ENCODE data around the gene PEX3. TPM values are rescaled to one million over a fixed set of nuclear protein-coding genes. Genes with fewer than 3 reads are reported as not detected.

Gene PEX3
- total and polyA plus RNA-seq, 2 of the 4 experiments (the other 2 are of a cell fraction) = 13.3 to 13.7 TPM

GRCh38 chr6:143505537-143505936 lies 54.9 kb downstream of the PEX3 start:
- H3K79me1 ChIP-seq (ENCODE audit: low read depth in 1 of 2, low read length in 2 of 2) = peaks cover 24 to 46% of the 10 kb centered on the region in 2 experiments
- no peak overlapping the region for H2AFZ ChIP-seq (replicated peaks; ENCODE audit: low read length, poor library complexity)
- H3K4me3 ChIP-seq (ENCODE audit: insufficient read depth, low read depth, low read length) = no peak overlapping the region
- no peak overlapping the region for H3K18ac ChIP-seq (ENCODE audit: low read depth, low read length)
- intact Hi-C loops (cut with micrococcal nuclease) = no loop called here
- no peak overlapping the region for H2AK5ac ChIP-seq (ENCODE audit: low read depth, low read length)
- ChIA-PET POLR2A (ENCODE audit: unreplicated experiment) (no interaction called here), CTCF (interaction anchor here (0.6 kb wide), 2 partner anchors 159 to 495 kb away, joined by 3 to 5 read pairs; no protein-coding TSS in a partner anchor)
- no peak overlapping the region for H4K5ac ChIP-seq (ENCODE audit: low read depth, low read length)
- no peak for TF ChIP-seq MAZ (IDR thresholded peaks at IDR 0.05; ENCODE audit: borderline replicate concordance, low read depth, low read length)
- no peak for TF ChIP-seq MXI1 (IDR thresholded peaks at IDR 0.05; ENCODE audit: borderline replicate concordance, low read depth, low read length)
- no peak for TF ChIP-seq CHD1 (IDR thresholded peaks at IDR 0.05; ENCODE audit: low read depth, low read length)
- no peak for TF ChIP-seq FOS (IDR thresholded peaks at IDR 0.05; ENCODE audit: low read depth, low read length)
- no peak for TF ChIP-seq MAFK (IDR thresholded peaks at IDR 0.05; ENCODE audit: low read depth, low read length)
- TF ChIP-seq CTCF (conservative IDR thresholded peaks at IDR 0.05; ENCODE audit: low read depth, low read length) = no peak
- TF ChIP-seq ELK1 (IDR thresholded peaks at IDR 0.05; ENCODE audit: borderline replicate concordance, low read depth, low read length) = no peak
- TF ChIP-seq BHLHE40 (IDR thresholded peaks at IDR 0.05; ENCODE audit: low read depth, low read length) = no peak
- no peak for TF ChIP-seq RAD21 (IDR thresholded peaks at IDR 0.05; ENCODE audit: low read length)
- no peak for TF ChIP-seq POLR2A (IDR thresholded peaks at IDR 0.05; ENCODE audit: low read depth, low read length)
- TF ChIP-seq SMC3 (IDR thresholded peaks at IDR 0.05; ENCODE audit: low read depth, low read length) = no peak
- TF ChIP-seq USF2 (IDR thresholded peaks at IDR 0.05; ENCODE audit: low read depth, low read length) = no peak
- TF ChIP-seq RCOR1 (IDR thresholded peaks at IDR 0.05; ENCODE audit: insufficient replicate concordance, low read length) = no peak
- no TSS peak for BruUV-seq (replicated peaks)
- peaks cover 15% of the 10 kb centered on the region for H3K36me3 ChIP-seq (ENCODE audit: control insufficient read depth, insufficient read depth, low read length)
- no peak for ATAC-seq (ENCODE audit: low read depth)
- H3K4me1 ChIP-seq (ENCODE audit: control insufficient read depth, insufficient read depth, low read length) = peaks cover 7% of the 10 kb centered on the region
- no peak overlapping the region for H2BK120ac ChIP-seq (ENCODE audit: low read depth, low read length)
- no peak overlapping the region for H2AK9ac ChIP-seq (replicated peaks; ENCODE audit: low read depth, low read length, poor library complexity)
- no peak overlapping the region for H4K91ac ChIP-seq (ENCODE audit: insufficient read depth, low read depth, low read length)
- no peak overlapping the region for H3K27ac ChIP-seq (ENCODE audit: insufficient read depth, low read length)
- H3K4me2 ChIP-seq (ENCODE audit: low read depth, low read length) = no peak overlapping the region
- H2BK20ac ChIP-seq (ENCODE audit: low read depth, low read length) = no peak overlapping the region
- H3K9me1 ChIP-seq (ENCODE audit: insufficient read depth, low read length) = peaks cover 10% of the 10 kb centered on the region; the same call in 1 of the 2 replicates
- no peak overlapping the region for H3K56ac ChIP-seq (ENCODE audit: extremely low read depth, insufficient read depth, low read length)
- H3K27me3 ChIP-seq (ENCODE audit: control insufficient read depth, insufficient read depth, low read length) = no peaks in the 10 kb centered on the region
- no peak overlapping the region for H2BK15ac ChIP-seq (ENCODE audit: low read depth, low read length)
- H2BK5ac ChIP-seq (ENCODE audit: low read depth, low read length, poor library complexity, severe bottlenecking) = no peak overlapping the region
- no peak overlapping the region for H3K14ac ChIP-seq (replicated peaks; ENCODE audit: low read depth, low read length)
- in situ Hi-C loops (cut with MboI; ENCODE audit: low sequenced_read_pairs) = no loop called here
- dilution Hi-C loops (cut with HindIII; ENCODE audit: low sequenced_read_pairs, unreplicated experiment) = no loop called here
- no peak for DNase-seq
- H3K9ac ChIP-seq (ENCODE audit: low read depth, low read length) = no peak overlapping the region
- no peaks in the 10 kb centered on the region for H3K9me3 ChIP-seq (ENCODE audit: control insufficient read depth, insufficient read depth, low read length)
- no peak overlapping the region for H3K23ac ChIP-seq (ENCODE audit: low read depth, low read length)
- no peak overlapping the region for H4K8ac ChIP-seq (ENCODE audit: low read depth in 2 of 2, low read length in 2 of 2)
- no peaks in the 10 kb centered on the region for H4K20me1 ChIP-seq (ENCODE audit: insufficient read depth, low read length)
- no CpG with 5 or more reads among the region's 2 CpGs for WGBS, 2 experiments (ENCODE audit: extremely low coverage in 2 of 2, insufficient read length in 1 of 2)
- H3K4ac ChIP-seq (ENCODE audit: low read depth, low read length) = no peak overlapping the region
